Activated CD4-positive, CD25-positive, alpha-beta regulatory T cell treated with anti-CD3 and anti-CD28 coated beads, Interleukin-2, amount 50 U/mL, for 24 hours (primary cell): ENCODE data around the gene CHM.

Experiments used
- ATAC-seq, 2 donors: fragments of 150-1000 bp; cut with Tn5 transposase; one replicate each; pipeline ENCODE4 v1.10.0; 2021; ENCODE audit warnings: mild to moderate bottlenecking in 1 of 2, moderate library complexity in 1 of 2

Gene CHM

DNA sequence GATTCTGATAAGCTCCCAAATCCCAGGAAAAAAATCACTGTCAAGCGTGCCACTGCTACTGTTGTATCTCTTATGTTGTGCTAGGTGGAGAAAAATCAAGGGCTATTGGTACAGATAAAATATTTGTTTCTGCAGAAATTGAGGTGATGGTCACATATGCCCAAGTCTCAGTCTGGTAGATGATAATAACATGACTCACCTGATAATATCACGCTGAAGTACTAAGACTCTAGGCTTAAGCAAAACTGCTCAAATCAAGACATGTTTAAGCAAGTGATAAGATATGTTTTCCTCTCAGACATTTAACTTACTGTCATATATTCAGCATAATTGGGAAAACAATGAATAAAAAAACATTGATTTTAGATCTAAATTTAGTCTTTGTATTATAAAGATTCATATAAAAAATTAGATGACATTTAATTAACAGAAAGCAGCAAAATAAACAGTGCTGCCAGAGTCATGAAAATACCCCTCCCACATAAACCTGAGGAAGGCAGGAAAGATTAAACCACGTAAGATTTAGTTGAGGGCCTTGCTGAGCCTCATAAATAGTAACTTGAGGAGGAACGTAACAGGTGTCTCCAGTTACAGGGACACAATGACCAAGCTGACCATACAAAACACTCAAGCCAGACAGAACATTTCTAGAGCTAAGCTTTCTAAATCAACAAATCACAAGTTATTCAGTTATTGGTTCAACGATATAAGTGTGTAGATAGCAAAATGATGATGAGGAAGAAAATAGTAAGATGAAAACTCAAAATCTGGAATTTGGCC lies 143.5 kb downstream of the CHM start:
- no peak for ATAC-seq

- ATAC-seq: no peak
These were observed 149.8 kb downstream of the CHM start for GRCh38 chrX:85897362-85898126.

- ATAC-seq: no peak
These were observed 164.8 kb downstream of the CHM start for GRCh38 chrX:85882601-85883000.

DNA sequence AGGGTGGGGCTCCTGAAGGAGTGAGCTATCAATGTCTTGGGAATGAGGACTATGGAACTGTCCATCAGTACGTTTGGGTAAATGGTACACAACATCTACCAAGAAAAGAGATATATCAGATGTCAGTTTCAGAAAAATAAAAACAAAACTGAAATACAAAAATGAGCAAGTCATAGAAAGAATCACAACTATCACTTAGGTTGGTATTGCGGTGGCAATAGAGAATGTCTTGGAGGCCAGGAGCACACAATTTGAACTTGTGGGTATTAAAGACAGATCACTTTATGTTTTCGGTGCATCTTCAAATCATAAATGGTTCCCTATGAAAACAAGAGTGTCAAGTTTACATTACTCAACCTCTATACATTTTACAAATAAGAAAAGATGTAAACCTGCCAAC lies 176.8 kb downstream of the CHM start:
- no peak for ATAC-seq

DNA sequence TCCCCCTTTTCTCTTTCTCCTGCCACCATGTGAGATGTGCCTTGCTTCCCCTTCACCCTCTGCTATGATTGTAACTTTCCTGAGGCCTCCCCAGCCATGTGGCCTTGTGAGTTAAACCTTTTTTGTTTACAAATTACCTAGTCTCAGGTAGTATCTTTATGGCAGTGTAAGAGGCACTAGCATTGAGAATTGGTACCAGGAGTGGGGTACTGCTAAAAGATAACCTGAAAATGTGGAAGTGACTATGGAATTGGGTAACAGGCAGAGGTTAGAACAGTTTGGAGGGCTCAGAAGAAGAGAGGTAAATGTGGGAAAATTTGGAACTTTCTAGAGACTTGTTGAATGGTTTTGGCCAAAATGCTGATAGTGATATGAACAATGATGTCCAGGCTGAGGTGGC lies 182.0 kb downstream of the CHM start:
- ATAC-seq: no peak

GRCh38 chrX:85859426-85859825 lies 187.9 kb downstream of the CHM start:
- no peak for ATAC-seq

DNA sequence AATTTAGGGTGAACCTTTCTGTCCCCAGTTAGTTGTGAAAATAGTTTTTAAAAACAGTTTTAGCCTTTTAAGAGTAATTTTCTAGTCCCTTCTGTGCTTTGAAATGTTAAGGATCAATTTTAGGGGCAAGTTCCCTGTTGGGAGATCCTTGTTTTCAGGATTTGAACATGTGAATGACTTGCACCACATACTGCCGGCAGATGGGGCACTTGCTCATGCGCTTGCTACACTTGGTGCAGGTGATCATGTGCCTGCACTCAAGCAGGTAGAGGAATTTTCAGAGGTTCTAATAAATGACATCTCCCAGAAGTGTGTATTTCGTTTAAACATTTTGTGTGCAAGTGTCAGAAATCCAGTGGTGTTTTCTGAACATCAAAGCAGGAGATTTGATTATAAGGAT lies 195.9 kb downstream of the CHM start:
- ATAC-seq: no peak

GRCh38 chrX:85836868-85837267 lies 210.5 kb downstream of the CHM start:
- no peak for ATAC-seq

GRCh38 chrX:85828771-85829170 lies 218.6 kb downstream of the CHM start:
- ATAC-seq: no peak

DNA sequence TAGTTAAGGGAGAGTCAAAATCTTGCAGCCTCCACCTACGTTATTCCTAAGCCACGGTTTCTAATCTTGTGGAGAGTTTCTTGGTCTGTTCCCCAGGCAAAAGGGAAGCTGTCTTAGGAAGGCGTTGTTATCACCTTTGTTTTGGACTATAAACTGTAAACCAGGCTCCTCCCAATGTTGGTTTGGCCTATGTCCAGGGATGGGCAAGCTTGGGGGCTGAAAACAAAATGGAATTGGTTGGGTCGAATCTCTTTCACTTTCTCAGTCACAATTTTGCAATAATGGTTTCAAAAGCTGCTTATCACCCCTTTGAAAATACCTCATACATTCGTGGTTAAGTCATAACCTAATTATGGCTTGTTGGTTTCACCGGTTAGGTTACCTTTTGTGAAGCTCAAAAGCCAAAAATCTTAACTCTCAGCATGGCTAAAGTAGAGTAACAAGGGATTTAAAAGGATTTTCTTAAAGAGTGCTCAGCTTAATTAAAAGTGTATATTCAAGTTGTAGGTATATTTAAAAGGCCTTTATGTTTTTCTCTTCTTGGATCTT lies 232.1 kb downstream of the CHM start:
- ATAC-seq: no peak
